IPS-15b (cell line): Measurements from ENCODE around the gene MGMT.

Experiments used
- H3K27me3 ChIP-seq: one replicate; pipeline ENCODE4 v1.6.1; 2013; ENCODE audit warnings: low read length; ENCODE audit not compliant: control insufficient read depth, insufficient read depth
- H3K36me3 ChIP-seq: one replicate; pipeline ENCODE4 v1.6.1; 2013; ENCODE audit warnings: low read length; ENCODE audit not compliant: control insufficient read depth, insufficient read depth
- H3K4me1 ChIP-seq: one replicate; pipeline ENCODE4 v1.6.1; 2013; ENCODE audit warnings: mild to moderate bottlenecking, low read length; ENCODE audit not compliant: control insufficient read depth, insufficient read depth
- H3K4me3 ChIP-seq: one replicate; pipeline ENCODE4 v1.5.1; 2013; ENCODE audit warnings: low read depth, low read length
- H3K9ac ChIP-seq: one replicate; pipeline ENCODE4 v1.6.1; 2013; ENCODE audit warnings: low read depth, mild to moderate bottlenecking, low read length
- H3K9me3 ChIP-seq: one replicate; pipeline ENCODE4 v1.6.1; 2013; ENCODE audit warnings: mild to moderate bottlenecking, low read length; ENCODE audit not compliant: control insufficient read depth, insufficient read depth

MGMT gene

GRCh38 chr10:129779126-129780111, 312.4 kb downstream of the MGMT start:
- peaks cover under 1% of the 10 kb centered on the region for H3K36me3 ChIP-seq
- H3K4me1 ChIP-seq, result no peaks in the 10 kb centered on the region
- H3K9ac ChIP-seq, result no peak overlapping the region
- H3K9me3 ChIP-seq, result no peaks in the 10 kb centered on the region
- no peak overlapping the region for H3K4me3 ChIP-seq
- H3K27me3 ChIP-seq, result no peaks in the 10 kb centered on the region

GRCh38 chr10:129780198-129780597, 313.2 kb downstream of the MGMT start:
- H3K9ac ChIP-seq, result no peak overlapping the region
- no peak overlapping the region for H3K4me3 ChIP-seq
- no peaks in the 10 kb centered on the region for H3K27me3 ChIP-seq
- no peaks in the 10 kb centered on the region for H3K9me3 ChIP-seq
- H3K36me3 ChIP-seq, result no peaks in the 10 kb centered on the region
- H3K4me1 ChIP-seq, result no peaks in the 10 kb centered on the region

DNA sequence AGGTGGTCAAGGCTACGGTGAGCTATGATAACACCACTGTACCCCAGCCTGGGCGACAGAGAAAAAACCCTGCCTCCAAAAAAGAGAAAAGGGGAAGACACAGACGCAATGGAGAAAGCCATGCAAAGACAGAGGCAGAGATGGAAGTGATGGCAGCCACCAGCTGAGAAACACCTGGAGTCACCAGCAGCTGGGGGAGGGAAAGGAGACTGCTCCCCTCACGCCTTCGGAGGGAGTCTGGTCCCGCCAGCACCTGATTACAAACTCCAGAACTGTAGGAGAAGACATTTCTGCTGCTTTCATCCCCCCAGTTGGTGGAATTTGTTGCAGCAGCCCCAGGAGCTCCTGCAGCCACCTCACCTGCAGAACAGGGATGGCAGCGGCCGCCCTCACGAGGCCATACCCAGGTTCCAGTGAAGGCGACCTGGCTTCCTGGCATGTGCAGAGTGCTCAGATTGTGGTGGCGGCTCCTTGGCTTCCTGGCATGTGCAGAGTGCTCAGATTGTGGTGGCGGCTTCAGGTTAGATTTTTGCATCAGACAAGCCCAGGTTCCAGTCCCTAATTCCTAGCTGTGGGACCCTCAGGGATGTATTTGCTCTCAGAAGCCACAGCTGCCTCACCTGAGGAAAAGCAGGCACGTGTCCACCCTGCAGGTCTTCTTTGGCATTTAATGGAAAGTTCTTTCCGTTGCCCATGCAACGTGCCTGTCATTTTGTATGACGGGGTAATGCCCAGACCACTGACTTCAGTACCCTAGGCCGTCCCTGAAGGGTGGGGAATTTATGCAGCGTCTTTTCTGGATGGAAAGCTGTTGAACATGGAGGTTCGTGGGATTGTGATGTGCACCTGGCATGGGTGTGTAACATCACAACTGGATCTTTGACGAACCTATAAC, 314.1 kb downstream of the MGMT start:
- Histone ChIP-seq H3K36me3 (no peaks in the 10 kb centered on the region), H3K27me3 (no peaks in the 10 kb centered on the region), H3K4me3 (no peak overlapping the region), H3K9me3 (no peaks in the 10 kb centered on the region), H3K4me1 (no peaks in the 10 kb centered on the region), H3K9ac (no peak overlapping the region)

DNA sequence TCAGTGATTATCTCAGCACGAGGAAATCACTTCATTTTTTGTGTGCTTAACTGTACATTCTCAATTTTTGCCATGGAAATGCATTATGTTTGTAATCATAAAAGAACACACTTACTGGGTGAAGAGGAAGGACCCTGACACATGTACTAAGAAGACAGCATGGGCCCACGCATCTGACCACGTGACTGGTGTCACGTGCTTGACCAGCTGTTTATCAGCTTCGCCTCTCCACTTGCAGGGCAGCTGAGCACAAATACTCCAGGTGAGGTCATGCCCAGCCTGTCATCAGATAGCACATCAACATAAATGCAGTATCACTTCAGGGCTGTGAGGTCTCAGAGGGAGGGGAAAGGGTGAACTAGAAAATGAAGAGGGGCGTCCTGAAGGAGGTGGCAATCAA, 317.2 kb downstream of the MGMT start:
- Histone ChIP-seq H3K9me3 (no peaks in the 10 kb centered on the region), H3K4me1 (no peaks in the 10 kb centered on the region), H3K4me3 (no peak overlapping the region), H3K36me3 (no peaks in the 10 kb centered on the region), H3K27me3 (no peaks in the 10 kb centered on the region), H3K9ac (no peak overlapping the region)

DNA sequence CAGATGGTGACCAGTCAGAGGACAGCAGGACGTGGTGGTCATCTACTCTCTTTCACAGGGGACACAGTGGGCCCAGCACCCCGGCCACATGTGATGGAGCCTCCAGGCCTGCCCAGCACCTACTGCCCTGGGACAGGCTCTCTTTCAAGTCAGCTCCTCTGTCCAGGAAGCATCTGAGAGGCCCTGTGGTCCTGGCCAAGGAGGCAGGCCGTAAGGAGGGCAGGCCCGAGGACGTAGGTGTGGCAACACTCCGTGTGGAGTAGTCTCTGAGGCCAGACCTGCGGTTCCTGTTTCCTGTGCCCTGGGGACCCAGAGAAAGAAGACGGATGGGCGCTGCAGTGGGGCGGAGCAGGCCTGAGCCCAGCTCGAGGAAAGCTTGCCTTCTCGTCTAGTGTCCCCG, 317.9 kb downstream of the MGMT start:
- no peak overlapping the region for H3K9ac ChIP-seq
- no peaks in the 10 kb centered on the region for H3K9me3 ChIP-seq
- no peaks in the 10 kb centered on the region for H3K4me1 ChIP-seq
- H3K36me3 ChIP-seq, result no peaks in the 10 kb centered on the region
- no peaks in the 10 kb centered on the region for H3K27me3 ChIP-seq
- no peak overlapping the region for H3K4me3 ChIP-seq

DNA sequence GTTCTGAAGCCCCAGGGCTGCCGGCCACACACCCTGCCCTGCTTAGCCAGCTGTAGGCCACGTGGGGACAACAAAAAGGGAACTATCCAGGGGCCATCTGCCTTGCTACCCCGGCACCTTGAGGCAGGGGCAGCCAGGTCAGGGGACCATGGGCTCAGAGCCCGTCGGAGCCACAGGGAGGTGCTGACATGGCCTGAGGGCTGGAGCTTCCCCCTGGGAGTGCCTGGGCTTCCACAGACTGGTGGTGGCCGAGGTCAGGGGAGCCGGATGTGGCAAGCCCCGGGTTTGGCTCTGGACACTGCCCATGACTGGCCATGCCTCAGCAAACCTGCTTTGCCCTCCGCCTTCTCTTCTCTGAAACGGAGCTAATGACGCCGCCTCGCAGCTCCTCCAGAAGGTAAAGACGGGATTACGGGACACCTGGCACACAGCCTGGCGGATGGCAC, 318.5 kb downstream of the MGMT start:
- Histone ChIP-seq H3K9ac (no peak overlapping the region), H3K36me3 (no peaks in the 10 kb centered on the region), H3K27me3 (no peaks in the 10 kb centered on the region), H3K4me1 (no peaks in the 10 kb centered on the region), H3K9me3 (no peaks in the 10 kb centered on the region), H3K4me3 (no peak overlapping the region)

GRCh38 chr10:129786216-129786615, 319.2 kb downstream of the MGMT start:
- H3K4me3 ChIP-seq, result no peak overlapping the region
- H3K9ac ChIP-seq, result no peak overlapping the region
- H3K4me1 ChIP-seq, result no peaks in the 10 kb centered on the region
- H3K27me3 ChIP-seq, result no peaks in the 10 kb centered on the region
- no peaks in the 10 kb centered on the region for H3K9me3 ChIP-seq
- H3K36me3 ChIP-seq, result no peaks in the 10 kb centered on the region

DNA sequence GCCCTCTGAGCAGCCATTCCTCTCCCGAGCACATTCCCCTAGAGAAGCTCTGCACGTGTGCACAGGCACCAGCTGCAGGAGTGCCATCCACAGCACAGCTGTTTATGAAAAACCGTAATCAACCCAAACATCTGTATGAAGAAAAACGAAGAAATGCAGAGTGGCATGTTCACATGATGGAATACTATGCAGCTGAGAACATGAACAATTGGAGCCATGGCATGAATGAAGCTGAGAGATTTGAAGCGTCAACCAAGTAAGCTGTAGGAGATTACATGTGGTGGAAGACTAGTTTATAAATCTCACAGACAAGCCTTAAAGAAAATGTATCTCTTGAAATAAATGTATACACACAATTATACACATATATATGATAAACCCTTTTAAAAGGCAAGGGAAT, 320.5 kb downstream of the MGMT start:
- no peaks in the 10 kb centered on the region for H3K27me3 ChIP-seq
- no peaks in the 10 kb centered on the region for H3K9me3 ChIP-seq
- H3K36me3 ChIP-seq, result no peaks in the 10 kb centered on the region
- no peak overlapping the region for H3K9ac ChIP-seq
- H3K4me3 ChIP-seq, result no peak overlapping the region
- H3K4me1 ChIP-seq, result no peaks in the 10 kb centered on the region

GRCh38 chr10:129788215-129788614, 321.2 kb downstream of the MGMT start:
- no peaks in the 10 kb centered on the region for H3K4me1 ChIP-seq
- H3K27me3 ChIP-seq, result no peaks in the 10 kb centered on the region
- H3K9me3 ChIP-seq, result no peaks in the 10 kb centered on the region
- no peak overlapping the region for H3K4me3 ChIP-seq
- no peak overlapping the region for H3K9ac ChIP-seq
- no peaks in the 10 kb centered on the region for H3K36me3 ChIP-seq

GRCh38 chr10:129790715-129791446, 323.8 kb downstream of the MGMT start:
- no peaks in the 10 kb centered on the region for H3K36me3 ChIP-seq
- no peak overlapping the region for H3K9ac ChIP-seq
- H3K4me1 ChIP-seq, result no peaks in the 10 kb centered on the region
- no peaks in the 10 kb centered on the region for H3K27me3 ChIP-seq
- H3K4me3 ChIP-seq, result no peak overlapping the region
- H3K9me3 ChIP-seq, result no peaks in the 10 kb centered on the region

- no peaks in the 10 kb centered on the region for H3K9me3 ChIP-seq
- H3K9ac ChIP-seq, result no peak overlapping the region
- no peaks in the 10 kb centered on the region for H3K36me3 ChIP-seq
- H3K4me1 ChIP-seq, result no peaks in the 10 kb centered on the region
- H3K4me3 ChIP-seq, result no peak overlapping the region
- no peaks in the 10 kb centered on the region for H3K27me3 ChIP-seq
Observed at GRCh38 chr10:129792141-129792540, 325.1 kb downstream of the MGMT start.
